ENCODE results near the gene SP1.
"Not testable (repeated sequence)": the region's sequence is repeated elsewhere in the genome, so short reads cannot be mapped to it uniquely, and the experiment has no call there.

SP1 gene

GRCh38 chr12:53380104-53380793 lies at the start of gene SP1:
Gene SP1 (plus strand): TSS chr12:53380176. CDS start chr12:53380292, 116 bp downstream.
- peak; percentile 95 for DNase-seq (ENCODE audit: low read depth)

GRCh38 chr12:53330671-53331070 lies 49.3 kb upstream of the SP1 start:
- DNase-seq (ENCODE audit: low read depth) = no peak

GRCh38 chr12:53332339-53332738 lies 47.6 kb upstream of the SP1 start:
- not testable (repeated sequence) for DNase-seq (ENCODE audit: low read depth)

GRCh38 chr12:53332744-53333143 lies 47.2 kb upstream of the SP1 start:
- DNase-seq (ENCODE audit: low read depth) = no peak

- DNase-seq (ENCODE audit: low read depth) = no peak
Measured at GRCh38 chr12:53333289-53333688, 46.7 kb upstream of the SP1 start.

DNA sequence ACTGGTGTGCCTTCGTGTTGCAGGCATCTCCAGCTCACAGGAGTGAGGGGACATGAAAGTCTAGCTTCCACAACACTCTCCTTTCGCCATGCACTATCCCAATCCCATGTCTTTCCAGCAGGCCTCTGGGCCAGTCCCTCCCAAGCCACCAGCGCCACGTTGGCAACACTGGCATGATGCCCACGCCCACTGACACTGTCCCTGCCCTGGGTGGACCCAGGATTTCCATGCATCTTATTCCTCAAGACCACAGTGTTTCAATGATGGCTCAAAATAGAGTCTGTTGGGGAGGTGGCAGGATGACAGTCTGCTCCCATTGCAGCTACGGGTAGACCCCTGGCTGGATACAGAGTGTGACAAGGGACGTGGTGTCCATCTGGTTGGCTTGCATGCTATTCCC lies 46.1 kb upstream of the SP1 start:
- DNase-seq (ENCODE audit: low read depth) = no peak

- no peak for DNase-seq (ENCODE audit: low read depth)
Measured at GRCh38 chr12:53334822-53335221, 45.2 kb upstream of the SP1 start.

- DNase-seq (ENCODE audit: low read depth) = no peak
Measured at GRCh38 chr12:53336181-53336681, 43.7 kb upstream of the SP1 start, which contains the start of gene SP7. Gene SP7 (minus strand): TSS chr12:53336354. CDS start chr12:53335646, 708 bp downstream.

DNA sequence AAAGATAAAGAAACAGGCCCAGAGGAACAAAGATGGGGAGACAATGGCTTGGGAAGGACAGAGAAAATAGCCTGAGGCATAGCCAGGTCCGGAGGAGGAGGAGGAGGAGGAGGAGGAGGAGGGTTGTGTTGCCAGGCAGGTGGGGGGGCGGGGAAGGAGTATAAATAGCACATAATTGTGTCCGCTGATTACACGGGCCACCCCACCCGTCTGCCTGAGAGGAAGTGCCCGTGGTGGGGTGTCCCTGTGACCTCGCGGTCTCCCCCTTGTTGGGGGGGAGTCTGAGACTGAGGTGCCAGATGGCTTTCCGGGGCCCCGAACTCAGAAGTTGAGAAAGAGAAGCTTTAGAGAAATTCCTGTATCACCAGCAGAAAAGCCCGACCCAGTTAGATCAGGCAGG lies 42.0 kb upstream of the SP1 start:
- no peak for DNase-seq (ENCODE audit: low read depth)

DNA sequence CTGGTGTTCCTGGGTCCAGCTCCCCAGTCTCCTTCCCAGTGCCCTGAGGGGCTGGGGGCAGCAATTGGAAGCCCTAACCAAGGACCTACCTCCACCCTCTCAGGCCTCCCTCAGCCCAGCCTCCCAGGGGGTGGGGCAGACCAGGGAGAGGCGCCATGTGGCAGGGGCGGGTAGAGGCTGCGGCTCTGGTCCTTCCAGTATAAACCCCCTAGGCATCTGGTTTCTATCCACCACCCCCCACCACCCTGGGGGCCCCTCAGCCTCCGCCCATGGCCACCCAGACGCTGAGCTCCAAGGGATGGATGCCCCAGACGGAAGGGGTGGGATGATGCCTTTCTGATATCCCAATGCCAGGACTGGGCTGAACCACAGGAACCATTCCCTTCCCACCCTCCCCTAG lies 41.1 kb upstream of the SP1 start:
- DNase-seq (ENCODE audit: low read depth) = no peak

DNA sequence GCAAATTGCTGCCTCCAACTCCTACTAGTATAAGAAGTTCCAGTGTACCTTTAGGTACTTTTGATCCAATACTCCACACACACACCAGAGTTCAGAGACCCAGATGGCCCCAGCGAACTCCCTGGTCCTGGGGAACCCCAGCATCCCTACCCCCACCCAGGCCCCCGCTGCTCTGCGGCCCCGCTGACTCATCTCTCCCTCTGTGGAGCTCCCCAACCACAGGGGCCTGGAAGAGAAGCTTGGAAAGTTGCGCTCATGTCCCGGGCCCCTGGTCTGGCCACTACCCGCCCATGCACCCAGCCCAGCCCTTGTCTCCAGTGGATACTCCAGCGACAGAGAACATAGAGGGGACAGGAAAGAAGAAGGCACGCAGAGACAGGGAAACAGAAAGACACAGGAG lies 39.6 kb upstream of the SP1 start:
- DNase-seq (ENCODE audit: low read depth) = no peak

DNA sequence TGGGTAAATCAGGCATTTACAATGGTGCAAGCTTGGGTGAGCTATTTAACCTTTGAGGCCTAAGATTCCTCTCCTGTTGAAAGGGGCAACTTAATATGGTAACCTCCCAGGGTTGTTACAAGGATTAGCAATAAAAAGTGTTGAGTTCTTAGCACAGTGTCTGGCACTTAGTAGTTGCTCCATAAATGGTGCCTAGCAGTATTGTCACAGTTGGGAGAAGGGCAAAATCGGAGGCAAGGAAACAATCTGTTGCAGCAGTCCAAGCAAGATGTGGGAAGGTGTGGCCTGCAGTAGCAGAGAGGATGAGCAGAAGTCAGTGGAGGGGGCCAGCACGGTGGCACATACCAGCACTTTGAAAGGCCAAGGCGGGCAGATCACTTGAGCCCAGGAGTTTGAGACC lies 36.5 kb upstream of the SP1 start:
- no peak for DNase-seq (ENCODE audit: low read depth)

DNA sequence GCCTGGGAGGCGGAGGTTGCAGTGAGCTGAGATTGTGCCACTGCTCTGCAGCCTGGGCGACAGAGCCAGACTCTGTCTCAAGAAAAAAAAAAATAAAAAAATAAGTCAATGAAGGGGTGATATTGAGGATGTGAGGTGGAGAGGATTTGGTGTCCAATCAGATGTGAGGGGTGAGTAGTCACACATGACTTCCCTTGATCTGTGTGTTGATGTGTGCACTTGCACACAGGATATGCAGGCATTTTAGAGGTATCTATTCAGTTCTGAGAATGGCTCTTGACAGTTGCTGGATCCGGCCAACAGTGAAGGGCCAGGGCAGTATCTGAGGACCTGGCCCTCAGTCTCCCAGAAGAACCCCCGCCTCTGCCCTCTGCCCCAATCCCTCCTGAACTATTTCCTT lies 36.0 kb upstream of the SP1 start:
- DNase-seq (ENCODE audit: low read depth) = no peak

GRCh38 chr12:53344487-53344823 lies 35.5 kb upstream of the SP1 start:
- no peak for DNase-seq (ENCODE audit: low read depth)

DNA sequence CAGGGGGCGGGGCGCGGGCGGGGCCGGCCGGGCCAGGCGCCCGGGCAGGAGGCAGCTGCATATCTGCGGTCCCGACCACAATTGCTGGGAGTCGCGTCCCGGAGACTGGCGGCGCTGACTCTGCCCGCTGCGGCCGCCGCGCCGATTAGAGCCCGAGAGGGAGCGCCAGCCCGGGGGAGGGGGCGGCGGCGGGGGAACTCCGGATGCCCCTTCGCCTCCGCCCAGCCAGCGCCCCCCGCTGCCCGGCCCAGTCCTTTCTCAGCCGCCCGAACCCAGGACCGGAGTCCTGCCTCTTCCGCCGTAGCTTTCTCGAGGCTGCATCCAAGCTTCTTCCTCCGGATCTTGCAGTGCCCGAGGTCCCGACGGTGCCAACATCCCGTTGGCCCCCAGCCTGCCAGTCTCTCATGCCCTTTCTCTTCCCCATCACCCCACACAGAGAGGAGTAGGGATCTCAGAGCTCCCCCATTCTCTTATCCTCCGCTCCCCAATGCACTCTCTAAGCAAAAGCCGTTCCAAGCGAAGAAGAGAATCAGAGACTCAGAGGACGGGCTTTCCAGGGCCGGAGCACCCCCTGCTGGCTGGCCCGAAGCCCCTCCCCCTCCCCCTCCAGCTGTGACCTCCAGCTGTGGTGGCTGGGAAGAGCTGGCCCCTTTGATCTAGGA lies 35.0 kb upstream of the SP1 start:
- peak; percentile 75 for DNase-seq (ENCODE audit: low read depth)

- no peak for DNase-seq (ENCODE audit: low read depth)
Measured at GRCh38 chr12:53345486-53346188, 34.3 kb upstream of the SP1 start.

GRCh38 chr12:53346491-53346890 lies 33.5 kb upstream of the SP1 start:
- DNase-seq (ENCODE audit: low read depth) = no peak

GRCh38 chr12:53347905-53348304 lies 32.1 kb upstream of the SP1 start:
- no peak for DNase-seq (ENCODE audit: low read depth)

DNA sequence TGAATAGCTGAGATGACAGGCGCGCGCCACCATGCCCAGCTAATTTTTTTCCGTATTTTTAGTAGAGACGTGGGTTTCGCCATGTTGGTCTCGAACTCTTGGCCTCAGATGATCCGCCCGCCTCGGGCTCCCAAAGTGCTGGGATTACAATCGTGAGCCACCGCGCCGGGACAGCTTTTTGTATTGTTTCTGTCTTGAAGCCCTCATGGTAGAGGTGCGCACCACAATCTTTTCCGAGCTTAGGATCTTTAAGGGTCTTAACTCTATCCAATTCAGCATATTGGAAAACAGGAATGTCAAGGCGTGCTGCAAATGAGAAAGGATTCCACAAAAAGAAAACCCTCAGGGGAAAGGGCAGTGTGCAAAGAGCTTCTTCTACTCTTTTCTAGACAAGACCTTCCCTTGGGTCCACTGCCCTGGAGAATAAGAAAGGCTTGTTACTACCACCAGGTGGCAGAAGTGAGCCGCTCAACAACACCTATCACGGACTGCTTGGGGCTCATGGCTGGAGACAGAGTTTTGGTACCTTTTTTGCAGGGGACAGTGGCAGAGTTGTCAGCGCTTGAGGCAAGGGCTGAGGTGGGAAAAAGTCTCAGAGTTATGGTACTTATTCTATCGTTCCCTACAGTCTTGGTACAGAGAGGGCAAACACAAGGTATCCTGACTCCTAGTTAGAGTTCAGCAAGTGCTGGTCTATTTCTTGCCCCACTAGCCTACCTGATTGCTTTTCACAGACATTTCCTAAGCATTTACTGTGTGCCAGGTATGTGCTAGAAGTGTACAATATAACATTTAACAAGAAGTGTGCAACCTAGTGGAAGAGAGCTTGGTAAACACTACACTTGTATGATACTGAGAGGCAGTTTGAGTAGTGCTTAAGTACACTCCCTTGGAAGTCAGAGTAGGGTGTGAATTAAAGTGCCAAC lies 27.4 kb upstream of the SP1 start:
- peak; percentile 77 for DNase-seq (ENCODE audit: low read depth)

DNA sequence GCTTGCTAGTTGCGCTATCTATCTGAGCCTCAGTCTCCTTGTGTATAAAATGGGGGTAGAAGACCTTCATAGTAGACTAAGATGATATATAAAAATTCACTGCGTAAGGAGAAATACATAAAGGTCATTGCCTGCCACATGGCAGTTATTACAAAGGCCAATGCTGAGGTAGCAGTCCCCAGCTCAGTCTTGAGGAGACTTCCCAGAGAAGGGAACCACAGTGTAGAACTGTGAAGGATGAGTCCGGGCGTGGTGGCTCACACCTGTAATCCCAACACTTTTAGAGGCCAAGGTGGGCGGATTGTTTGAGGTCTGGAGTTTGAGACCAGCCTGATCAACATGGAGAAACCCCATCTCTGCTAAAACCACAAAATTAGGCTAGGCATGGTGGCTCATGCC lies 26.7 kb upstream of the SP1 start:
- DNase-seq (ENCODE audit: low read depth) = no peak

DNA sequence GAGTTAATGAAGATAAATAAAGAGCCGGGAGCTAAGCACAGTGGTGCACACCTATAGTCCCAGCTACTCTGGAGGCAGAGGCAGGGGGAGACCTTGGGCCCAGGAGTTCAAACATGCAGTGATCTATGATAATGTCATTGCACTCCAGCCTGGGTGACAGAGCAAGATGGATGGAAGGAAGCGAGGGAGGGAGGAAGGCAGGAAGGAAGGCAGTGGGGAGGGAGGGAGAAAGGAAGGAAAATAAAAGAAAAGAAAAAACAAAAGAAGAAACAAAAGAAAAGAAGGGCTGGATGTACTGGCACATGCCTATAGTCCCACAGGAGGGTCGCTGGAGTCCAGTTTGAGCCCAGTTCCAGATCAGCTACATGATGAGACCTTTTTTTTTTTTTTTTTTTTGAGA lies 24.9 kb upstream of the SP1 start:
- DNase-seq (ENCODE audit: low read depth) = no peak

DNA sequence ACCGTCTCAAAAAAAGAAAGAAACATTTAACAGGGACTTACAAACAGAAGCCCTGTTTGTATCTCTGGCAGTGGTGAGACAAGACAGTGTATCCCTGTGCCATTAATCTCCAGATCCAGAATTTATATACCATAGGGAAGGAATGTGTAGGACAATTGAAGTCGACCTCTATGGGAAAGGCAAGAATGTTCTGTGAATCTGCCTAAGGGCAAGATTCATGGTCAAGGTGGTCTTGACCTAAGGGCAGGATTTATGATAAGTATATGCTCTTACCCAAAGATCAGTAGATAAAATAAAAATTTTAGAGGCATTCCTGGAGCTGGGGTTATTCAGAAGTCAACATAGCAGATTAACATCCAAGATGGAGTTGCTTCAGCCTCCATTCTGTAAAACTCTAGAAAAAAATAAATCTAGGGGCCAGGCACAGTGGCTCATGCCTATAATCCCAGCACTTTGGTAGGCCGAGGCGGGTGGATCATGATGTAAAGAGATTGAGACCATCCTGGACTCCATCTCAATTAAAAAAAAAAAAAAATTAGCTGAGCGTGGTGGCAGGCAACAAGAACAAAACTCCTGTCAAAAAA lies 21.0 kb upstream of the SP1 start:
- DNase-seq (ENCODE audit: low read depth) = no peak

Data from iris pigment epithelial cell (primary cell).